Activated T-cell treated with anti-CD3 and anti-CD28 coated beads, Interleukin-2, amount 50 U/mL, for 4 hours (primary cell): ENCODE measurements around the gene NFYC. TPM values are rescaled to one million over a fixed set of nuclear protein-coding genes. Genes with fewer than 3 reads are reported as not detected.

Experiments used
- ATAC-seq, 2 donors: fragments of 200-7000 bp; cut with Tn5 transposase; one replicate each; pipeline ENCODE4 v1.10.0; 2021
- DNase-seq: peaks from one replicate; pipeline ENCODE4 v3.0.0-alpha.2; 2020
- H3K27me3 Mint-ChIP-seq: one replicate; pipeline ENCODE4 v1.8.0; 2021; ENCODE audit warnings: low read depth, mixed read lengths
- H3K36me3 Mint-ChIP-seq: one replicate; pipeline ENCODE4 v1.8.0; 2022; ENCODE audit warnings: mixed read lengths; ENCODE audit not compliant: insufficient read depth
- H3K4me1 Mint-ChIP-seq: one replicate; pipeline ENCODE4 v1.8.0; 2021; ENCODE audit warnings: low read depth, mixed read lengths
- H3K4me3 Mint-ChIP-seq: one replicate; pipeline ENCODE4 v1.8.0; 2021; ENCODE audit warnings: mild to moderate bottlenecking, moderate library complexity, mixed read lengths
- H3K9me3 Mint-ChIP-seq: one replicate; pipeline ENCODE4 v1.8.0; 2021; ENCODE audit warnings: mixed read lengths
- total RNA-seq, 3 donors: library from RNA; stranded (reverse); gene quantifications; one replicate each; pipeline ENCODE4 v1.2.1, GENCODE V29; 2021

NFYC gene
- total RNA-seq, 3 donors from 2014 or later, result 59.8 to 72.8 (median 67.0) TPM

DNA sequence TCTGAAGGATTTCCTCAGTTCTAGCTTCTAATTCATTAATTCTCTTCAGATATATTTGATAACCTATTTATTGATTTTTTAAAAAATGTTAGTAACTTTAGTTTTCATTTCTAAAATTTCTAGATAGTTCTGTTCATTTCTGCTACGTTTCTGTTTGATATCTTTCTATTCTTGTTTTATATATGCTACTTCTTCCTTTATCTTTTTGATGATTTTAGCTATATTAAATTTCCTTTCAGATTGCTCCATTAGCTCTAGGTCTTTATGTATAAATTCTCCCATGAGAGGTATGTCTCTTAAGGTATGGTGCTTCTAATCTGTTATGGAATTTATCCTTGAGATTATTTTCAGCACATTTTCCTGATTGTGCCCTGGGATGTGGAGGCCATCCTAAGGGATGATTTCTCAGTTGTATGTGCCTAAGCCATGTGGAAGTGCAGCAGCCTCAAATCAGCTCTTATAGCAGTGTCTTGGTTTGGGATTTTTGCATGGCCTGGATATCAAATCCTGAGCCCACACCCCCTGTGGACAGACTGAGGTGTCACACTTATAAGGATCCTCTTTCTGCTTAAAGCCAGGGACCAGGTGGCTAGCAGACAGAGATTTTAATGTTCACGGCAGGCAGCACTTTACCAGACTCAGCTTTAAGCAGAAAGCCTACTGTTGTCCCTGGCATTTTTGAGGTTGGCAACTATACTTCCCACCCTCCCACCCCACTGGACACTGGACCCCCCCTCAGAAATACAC lies 85.9 kb downstream of the NFYC start:
- ATAC-seq, result no peak
- H3K4me1 Mint-ChIP-seq, result no peaks in the 10 kb centered on the region
- H3K27me3 Mint-ChIP-seq, result peaks cover 10% of the 10 kb centered on the region
- H3K36me3 Mint-ChIP-seq, result peaks cover 20% of the 10 kb centered on the region
- H3K4me3 Mint-ChIP-seq, result no peak overlapping the region
- no peak for DNase-seq
- peaks cover 12% of the 10 kb centered on the region for H3K9me3 Mint-ChIP-seq

DNA sequence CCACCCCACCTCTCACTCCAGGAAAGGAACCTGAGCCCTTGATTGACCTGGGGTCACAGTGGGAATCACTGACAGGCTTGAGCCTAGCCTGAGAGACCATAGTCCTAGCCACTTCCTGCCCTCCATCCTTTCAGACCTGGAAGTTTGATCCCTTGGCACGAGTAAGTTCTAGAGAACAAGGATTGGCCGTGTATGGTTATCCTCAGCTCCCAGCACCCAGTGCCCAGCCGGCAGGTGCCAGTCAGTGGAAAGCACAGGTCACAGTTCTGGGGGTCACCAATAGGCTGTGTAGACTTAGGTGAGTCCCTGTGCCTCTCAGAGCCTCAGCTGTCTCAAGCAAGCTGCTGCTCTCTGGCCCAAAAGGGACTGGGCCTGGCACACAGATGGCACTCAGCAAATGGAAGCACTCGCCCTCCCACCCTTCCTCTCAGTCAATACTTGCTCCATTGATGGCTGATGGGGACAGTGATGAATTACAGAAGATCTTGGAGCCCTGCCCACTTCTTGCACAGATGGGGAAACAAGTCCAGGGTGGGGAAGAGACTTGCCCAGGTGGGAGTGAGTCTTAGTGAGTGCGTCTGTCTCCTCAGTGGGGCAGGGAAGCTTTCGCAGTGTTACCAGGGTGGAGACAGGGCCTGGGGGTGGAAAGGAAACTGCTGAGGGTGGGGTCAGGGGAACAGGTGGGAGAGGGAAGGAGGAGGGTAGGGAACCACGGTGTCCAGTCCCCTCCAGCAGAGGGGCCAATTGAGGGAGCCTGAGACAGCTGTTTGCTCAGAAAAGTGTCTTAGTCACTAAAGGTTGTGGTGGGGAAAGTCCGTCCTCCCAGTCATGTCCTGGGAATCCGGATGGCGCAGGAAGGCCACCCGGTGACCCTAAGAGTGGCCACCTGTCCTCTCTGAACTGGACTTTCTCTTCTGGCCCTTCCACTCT lies 89.4 kb downstream of the NFYC start:
- no peak for DNase-seq
- Mint-ChIP-seq H3K27me3 (peaks cover 35% of the 10 kb centered on the region), H3K4me3 (no peak overlapping the region), H3K9me3 (peaks cover 12% of the 10 kb centered on the region), H3K36me3 (peaks cover 17% of the 10 kb centered on the region), H3K4me1 (peaks cover 8% of the 10 kb centered on the region)
- ATAC-seq, result no peak

DNA sequence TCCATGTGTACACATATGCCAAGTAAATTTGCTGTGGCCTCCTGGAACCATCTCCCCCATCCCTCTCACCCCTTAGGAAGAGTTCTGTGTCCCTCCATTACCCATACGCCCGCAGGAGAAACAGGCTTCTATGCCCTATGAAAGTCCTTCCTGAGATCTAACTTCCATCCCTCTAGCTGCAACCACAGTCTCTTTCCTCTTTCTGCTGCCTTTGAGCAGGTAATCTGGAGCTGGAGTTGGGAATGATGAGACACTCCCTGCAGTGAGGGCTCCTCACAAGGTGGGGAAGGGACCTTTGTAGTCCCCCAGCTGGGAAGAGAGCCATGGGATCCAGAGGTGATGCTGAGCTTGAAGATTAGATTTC lies 90.1 kb downstream of the NFYC start:
- DNase-seq (no peak), ATAC-seq (no peak)
- Mint-ChIP-seq H3K4me3 (no peak overlapping the region), H3K36me3 (peaks cover 11% of the 10 kb centered on the region), H3K9me3 (peaks cover 8% of the 10 kb centered on the region), H3K27me3 (peaks cover 35% of the 10 kb centered on the region), H3K4me1 (peaks cover 8% of the 10 kb centered on the region)

DNA sequence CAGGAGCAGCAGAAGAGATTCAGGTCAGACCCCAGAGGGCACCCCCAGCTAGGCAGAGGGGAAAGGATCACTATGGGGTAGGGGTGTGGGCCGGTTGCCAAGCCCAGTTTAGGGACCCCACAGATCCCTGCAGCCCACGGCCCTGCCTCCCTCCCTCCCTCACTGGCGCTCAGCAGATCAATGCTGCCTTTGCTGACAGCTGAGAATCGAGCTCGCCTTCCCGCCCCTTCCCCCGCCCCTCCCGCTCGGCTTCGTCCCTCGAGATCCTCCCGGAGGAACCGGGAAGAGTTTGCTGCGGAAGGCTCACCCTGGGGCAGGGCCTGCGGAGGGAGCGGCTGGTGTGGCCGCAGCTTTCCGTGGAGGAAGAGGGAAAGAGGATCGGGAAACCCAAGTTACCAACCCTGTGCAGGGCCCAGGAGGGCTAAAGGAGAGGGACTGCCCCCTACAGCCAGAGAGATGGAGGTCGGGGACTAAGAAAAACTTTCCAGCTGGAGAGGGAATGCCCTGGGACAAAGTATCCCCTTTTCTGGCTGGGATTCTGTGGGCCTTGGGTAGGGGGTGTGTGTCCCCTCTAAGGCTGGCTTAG lies 91.0 kb downstream of the NFYC start:
- H3K4me3 Mint-ChIP-seq, result peak overlapping the region; percentile 74
- ATAC-seq (no peak), DNase-seq (no peak)
- H3K4me1 Mint-ChIP-seq, result peaks cover 8% of the 10 kb centered on the region
- peaks cover 35% of the 10 kb centered on the region for H3K27me3 Mint-ChIP-seq
- peaks cover 4% of the 10 kb centered on the region for H3K36me3 Mint-ChIP-seq
- H3K9me3 Mint-ChIP-seq, result peaks cover under 1% of the 10 kb centered on the region

DNA sequence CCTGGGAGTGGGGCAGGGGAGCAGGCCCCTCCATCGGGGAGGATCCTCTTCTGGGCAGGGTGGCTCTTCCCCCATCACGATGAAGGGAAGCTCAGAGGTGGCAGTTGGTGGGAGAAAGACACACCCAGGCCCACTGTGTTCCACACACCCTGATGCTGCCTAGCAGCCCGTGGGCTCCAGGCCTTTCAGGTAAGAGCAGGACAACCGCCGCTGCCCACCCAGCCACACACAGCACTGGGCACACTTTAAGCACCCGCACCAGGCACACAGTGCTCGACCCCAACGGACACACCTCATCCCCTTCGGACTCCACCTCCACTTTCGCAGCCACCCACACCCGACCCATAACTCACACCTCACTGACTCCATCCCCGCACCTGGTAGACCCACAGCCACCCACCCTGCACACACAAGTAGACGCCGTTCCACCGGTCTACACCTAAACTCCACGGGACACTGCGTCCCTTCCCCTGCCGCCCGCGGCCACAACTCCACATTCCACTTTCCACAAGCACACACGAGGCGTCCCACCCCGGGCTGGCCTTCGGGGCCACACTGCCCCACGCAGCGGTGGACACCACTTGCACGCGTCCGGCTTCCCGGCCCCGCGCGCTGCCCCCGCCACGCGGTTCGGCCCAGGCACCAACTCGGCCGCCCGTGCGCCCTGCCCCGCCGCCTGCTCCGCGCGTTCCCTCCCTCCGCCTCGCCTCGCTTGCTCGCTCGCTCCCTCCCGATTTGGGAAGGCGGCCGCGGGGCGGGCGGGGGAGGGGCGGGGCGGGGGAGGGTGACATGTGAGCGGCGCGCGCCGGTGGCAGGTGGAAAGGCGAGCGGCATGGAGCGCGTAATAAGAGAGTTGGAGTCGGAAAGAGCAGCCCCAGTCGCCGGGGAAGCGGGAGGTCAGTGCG lies 91.7 kb downstream of the NFYC start, which contains the start of gene KCNQ4:
Gene KCNQ4 (plus strand): TSS at position 787 of the 905 bp plus-strand sequence. CDS start 307 bp downstream, outside the sequence.
- peaks cover 3% of the 10 kb centered on the region for H3K36me3 Mint-ChIP-seq
- ATAC-seq (peak; percentile 52 to 53), DNase-seq (peak; percentile 15)
- H3K4me1 Mint-ChIP-seq, result peaks cover 8% of the 10 kb centered on the region
- H3K9me3 Mint-ChIP-seq, result no peaks in the 10 kb centered on the region
- peaks cover 35% of the 10 kb centered on the region for H3K27me3 Mint-ChIP-seq
- H3K4me3 Mint-ChIP-seq, result peak within 1 kb of the TSS; percentile 74

DNA sequence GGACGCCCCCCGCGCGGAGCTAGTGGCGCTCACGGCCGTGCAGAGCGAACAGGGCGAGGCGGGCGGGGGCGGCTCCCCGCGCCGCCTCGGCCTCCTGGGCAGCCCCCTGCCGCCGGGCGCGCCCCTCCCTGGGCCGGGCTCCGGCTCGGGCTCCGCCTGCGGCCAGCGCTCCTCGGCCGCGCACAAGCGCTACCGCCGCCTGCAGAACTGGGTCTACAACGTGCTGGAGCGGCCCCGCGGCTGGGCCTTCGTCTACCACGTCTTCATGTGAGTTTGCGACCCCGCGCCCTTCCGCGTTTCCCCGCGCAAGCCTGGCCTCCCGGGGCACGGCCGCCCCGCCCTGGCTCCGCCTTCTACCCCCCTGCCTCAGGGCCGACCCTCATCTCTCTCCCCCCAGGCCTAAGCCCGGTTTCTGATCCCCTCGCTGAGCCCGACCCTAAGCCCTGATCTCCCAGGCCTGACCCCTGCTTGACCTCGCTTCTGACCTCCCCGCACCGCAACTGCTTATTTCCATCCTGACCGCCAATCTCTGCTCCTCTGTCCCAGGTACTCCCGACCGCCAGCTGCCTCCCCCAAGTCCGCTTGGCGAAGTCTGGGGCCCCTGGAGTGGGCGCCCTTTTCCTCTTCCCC lies 92.8 kb downstream of the NFYC start:
- ATAC-seq (peak; percentile 29 to 42), DNase-seq (no peak)
- no peaks in the 10 kb centered on the region for H3K9me3 Mint-ChIP-seq
- H3K36me3 Mint-ChIP-seq, result no peaks in the 10 kb centered on the region
- H3K27me3 Mint-ChIP-seq, result peaks cover 35% of the 10 kb centered on the region
- H3K4me3 Mint-ChIP-seq, result peak overlapping the region; percentile 58
- peaks cover 8% of the 10 kb centered on the region for H3K4me1 Mint-ChIP-seq

DNA sequence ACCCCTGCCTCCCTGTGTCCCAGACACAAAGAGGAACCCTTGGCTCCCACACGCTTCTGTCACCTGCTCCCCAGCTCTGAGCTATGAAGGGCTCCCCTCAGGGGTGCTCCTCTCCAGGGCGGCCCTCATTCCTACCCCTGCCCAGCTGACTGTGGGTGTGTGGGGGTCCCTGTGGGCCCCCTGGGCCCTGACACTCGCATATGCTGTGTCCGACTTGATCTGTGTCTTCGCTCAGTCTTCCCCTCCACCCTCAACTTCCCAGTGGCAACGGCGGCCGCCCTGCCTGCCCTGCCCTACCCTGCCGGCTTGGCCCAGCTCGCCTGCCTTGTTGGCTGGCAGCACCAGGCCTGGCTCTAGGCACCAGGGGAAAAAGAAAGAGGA lies 93.3 kb downstream of the NFYC start:
- Mint-ChIP-seq H3K27me3 (peaks cover 35% of the 10 kb centered on the region), H3K36me3 (no peaks in the 10 kb centered on the region), H3K4me1 (peaks cover 8% of the 10 kb centered on the region), H3K9me3 (no peaks in the 10 kb centered on the region), H3K4me3 (peak overlapping the region; percentile 58)
- DNase-seq (no peak), ATAC-seq (no peak)

DNA sequence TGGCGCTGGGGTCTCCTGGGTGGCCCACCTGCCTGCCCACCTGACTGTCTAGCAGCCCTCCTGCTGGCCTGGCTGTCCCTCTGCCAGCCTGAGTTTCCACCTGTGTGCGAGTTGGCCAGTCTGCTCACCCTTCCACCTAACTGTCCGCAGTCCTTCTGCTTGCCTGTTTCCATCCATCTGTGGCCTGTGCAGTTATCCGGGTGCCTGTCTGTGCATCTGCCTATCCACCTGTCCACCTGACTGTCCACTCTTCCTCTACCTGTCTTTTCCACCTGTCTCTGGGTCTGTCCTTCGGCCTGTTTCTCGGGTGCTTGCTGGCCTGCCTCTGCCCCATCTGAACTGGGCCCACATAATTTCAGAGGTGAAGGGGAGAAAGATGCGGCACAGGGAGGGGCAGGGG lies 93.9 kb downstream of the NFYC start:
- Mint-ChIP-seq H3K36me3 (no peaks in the 10 kb centered on the region), H3K9me3 (no peaks in the 10 kb centered on the region), H3K27me3 (peaks cover 35% of the 10 kb centered on the region), H3K4me1 (peaks cover 8% of the 10 kb centered on the region), H3K4me3 (peak overlapping the region; percentile 19)
- DNase-seq (no peak), ATAC-seq (no peak)

DNA sequence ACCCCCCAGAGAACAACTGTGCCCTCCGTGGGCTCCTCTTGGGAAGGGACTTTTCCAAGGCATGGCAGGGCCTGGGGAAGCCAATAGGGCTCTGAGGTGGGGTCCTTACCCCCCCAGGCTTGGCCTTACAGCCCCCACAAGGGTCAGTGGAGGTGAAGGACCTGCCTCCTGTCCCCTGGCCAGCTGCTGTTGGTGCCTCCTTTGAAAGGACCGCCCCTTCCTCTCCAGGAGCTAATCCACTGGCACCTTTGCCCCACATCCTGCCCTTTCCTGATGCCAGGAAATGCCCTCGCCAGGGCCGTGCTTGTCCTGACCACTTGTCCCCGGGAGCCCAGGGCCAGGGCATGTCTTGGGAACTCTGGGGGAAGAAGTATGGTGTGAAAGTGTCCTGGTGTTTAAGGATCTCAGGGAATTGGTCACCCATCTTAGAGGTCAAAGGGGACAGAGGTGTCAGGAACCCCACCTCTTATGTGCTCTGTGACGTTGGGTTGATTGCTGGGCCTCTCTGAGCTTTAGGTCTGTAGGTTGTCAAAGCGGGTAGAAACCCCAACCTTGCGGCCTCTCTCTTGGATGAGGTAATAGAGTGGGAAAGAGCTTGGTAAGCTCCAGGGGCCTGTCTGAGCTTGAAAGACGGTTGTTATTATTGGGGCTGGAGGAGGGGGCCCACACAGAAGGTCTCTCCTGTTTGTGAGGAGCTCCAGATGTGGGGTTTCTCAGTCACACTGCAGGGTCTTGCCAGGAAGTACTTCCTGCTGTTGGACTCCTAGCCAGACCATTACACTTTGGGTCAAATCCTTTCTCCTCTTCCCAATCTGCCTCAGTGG lies 94.9 kb downstream of the NFYC start:
- Mint-ChIP-seq H3K9me3 (no peaks in the 10 kb centered on the region), H3K27me3 (peaks cover 33% of the 10 kb centered on the region), H3K4me3 (no peak overlapping the region), H3K4me1 (peaks cover 8% of the 10 kb centered on the region), H3K36me3 (no peaks in the 10 kb centered on the region)
- no peak for DNase-seq
- no peak for ATAC-seq

DNA sequence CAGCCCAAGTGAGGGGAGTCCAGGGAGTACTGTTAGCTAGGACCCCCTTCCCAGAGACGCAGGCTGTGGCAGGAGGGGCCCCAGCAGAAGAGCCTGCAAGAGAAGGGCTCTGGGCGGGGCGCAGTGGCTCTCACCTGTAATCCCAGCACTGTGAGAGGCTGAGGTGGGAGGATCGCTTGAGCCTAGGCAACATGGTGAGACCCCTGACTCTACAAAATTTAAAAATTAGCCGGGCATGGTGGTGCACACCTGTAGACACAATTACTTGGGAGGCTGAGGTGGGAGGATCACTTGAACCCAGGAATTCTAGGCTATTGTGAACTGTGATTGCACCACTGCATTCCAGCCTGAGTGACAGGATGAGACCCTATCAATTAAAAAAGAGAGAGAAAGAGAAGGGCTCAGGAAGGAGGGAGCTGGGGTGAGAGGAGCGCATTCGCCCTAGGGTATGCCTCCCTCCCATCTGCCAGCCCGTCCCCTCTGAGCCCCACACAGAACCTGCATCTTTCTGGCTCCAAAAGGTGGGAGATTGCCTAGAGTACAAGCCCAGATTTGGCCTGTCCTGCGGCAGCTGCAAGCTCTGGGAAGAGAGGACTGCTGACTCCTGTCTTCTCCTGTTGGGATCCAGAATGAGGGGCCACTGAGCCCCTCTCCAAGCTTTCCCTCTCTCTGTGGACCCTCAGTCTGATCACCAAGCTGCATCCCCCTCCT lies 95.6 kb downstream of the NFYC start:
- Mint-ChIP-seq H3K9me3 (no peaks in the 10 kb centered on the region), H3K36me3 (no peaks in the 10 kb centered on the region), H3K27me3 (peaks cover 28% of the 10 kb centered on the region), H3K4me3 (no peak overlapping the region), H3K4me1 (peaks cover 8% of the 10 kb centered on the region)
- no peak for DNase-seq
- no peak for ATAC-seq

DNA sequence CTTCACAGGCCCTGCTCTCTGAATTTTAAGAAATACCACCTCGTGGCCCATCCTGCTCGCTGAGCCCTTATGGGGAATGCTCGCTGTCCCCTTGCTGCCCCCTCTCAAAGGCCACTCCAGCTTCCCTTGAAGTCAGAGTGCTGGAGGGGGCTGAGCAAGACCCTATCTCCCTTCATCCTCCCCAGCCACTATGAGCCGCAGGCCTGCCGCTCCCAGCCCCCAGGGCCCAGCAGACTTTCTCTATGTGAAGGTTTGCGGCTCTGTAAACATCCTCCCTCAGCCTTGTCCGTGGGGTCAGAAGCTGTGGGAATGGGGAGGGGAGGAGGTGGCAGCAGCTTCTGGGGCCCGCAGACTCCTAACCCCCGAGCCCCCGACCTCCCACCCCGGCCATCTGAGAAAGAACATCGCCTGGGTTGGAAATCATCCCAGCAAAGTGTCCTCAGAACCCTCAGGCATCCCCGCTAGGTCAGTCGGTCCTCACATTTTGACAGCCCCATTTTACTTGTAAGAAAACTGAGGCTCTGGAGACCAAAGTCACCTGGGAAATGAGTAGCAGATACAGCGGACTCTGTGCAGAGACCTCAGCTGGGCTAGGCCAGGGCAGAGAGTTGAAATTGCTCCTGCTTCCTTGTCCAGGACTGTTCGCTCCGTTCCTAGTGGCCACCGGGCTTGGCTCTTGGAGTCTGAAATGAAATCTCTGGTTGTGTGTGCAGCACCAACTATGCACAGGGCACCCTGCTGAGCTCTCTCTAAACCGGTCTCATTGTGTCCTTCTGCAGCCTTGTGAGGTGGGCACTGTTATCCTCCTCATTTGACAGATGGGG lies 96.4 kb downstream of the NFYC start:
- no peaks in the 10 kb centered on the region for H3K36me3 Mint-ChIP-seq
- ATAC-seq (no peak), DNase-seq (no peak)
- no peak overlapping the region for H3K4me3 Mint-ChIP-seq
- H3K4me1 Mint-ChIP-seq, result peaks cover 7% of the 10 kb centered on the region
- peaks cover 21% of the 10 kb centered on the region for H3K27me3 Mint-ChIP-seq
- no peaks in the 10 kb centered on the region for H3K9me3 Mint-ChIP-seq
